ENCODE measurements around the gene PRKAG2.

PRKAG2 gene

DNA sequence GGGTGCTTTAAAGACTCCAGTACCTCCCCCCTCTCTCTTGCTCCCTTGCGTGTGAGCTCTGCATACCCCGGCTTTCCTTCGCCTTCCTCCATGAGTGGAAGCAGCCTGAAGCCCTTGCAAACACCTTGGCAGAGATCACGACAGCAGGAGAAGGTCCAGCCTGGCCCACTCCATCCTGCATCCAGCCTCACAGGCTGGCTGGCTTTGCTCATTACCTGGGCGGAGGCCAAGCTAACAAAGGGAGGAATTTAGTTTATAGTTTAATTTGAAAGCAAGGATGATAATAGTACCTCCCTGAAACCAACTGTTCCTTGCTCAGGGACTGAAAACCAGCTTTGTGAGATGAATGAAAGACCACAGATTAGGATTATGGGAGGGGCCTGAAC lies 99.4 kb downstream of the PRKAG2 start:
- Histone ChIP-seq H3K27ac (no peak overlapping the region), H3K4me3 (ENCODE audit: low read depth, low read length) (no peak overlapping the region), H3K27me3 (replicated peaks) (peaks cover 3% of the 10 kb centered on the region), H3K36me3 (replicated peaks) (no peaks in the 10 kb centered on the region)
- DNase-seq, result no peak
- in situ Hi-C loops (cut with HindIII; ENCODE audit: low pct_ligation_motif_present, low sequenced_read_pairs), result no loop called here
- TF ChIP-seq, protein P1, sequence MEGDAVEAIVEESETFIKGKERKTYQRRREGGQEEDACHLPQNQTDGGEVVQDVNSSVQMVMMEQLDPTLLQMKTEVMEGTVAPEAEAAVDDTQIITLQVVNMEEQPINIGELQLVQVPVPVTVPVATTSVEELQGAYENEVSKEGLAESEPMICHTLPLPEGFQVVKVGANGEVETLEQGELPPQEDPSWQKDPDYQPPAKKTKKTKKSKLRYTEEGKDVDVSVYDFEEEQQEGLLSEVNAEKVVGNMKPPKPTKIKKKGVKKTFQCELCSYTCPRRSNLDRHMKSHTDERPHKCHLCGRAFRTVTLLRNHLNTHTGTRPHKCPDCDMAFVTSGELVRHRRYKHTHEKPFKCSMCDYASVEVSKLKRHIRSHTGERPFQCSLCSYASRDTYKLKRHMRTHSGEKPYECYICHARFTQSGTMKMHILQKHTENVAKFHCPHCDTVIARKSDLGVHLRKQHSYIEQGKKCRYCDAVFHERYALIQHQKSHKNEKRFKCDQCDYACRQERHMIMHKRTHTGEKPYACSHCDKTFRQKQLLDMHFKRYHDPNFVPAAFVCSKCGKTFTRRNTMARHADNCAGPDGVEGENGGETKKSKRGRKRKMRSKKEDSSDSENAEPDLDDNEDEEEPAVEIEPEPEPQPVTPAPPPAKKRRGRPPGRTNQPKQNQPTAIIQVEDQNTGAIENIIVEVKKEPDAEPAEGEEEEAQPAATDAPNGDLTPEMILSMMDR (IDR thresholded peaks at IDR 0.05; ENCODE audit: low read depth, low read length, missing control alignments), result no peak

DNA sequence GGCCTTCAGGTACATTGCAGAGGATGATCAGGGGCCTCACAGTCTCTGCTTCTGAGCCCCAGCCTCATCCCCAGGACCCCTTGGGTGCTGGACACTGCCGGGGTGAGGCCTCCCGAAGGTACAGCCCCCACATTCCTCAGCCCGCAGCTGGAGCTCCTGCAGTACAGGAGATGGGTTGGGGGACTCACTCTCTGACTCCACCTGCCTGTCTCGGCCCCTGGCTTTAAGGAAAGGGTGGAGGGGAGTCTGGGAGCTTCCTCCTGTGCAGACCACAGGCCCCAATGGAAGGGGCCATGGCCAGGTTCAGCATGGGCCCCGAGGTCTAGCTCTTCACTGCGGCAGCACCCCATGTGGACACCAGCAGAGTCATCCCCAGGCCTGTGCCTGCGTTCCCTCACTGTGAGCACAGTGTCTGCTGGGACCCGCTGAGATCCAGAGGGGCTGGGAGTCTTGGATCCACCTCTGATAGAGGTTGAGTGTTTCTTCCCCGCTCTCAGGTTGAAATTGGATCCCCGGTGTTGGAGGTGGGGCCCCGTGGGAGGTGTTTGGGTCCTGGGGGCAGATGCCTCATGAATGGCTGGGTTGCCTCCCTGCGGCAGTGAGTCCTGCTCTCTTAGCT lies 99.9 kb downstream of the PRKAG2 start:
- in situ Hi-C loops (cut with HindIII; ENCODE audit: low pct_ligation_motif_present, low sequenced_read_pairs), result no loop called here
- Histone ChIP-seq H3K27me3 (replicated peaks) (peaks cover 4% of the 10 kb centered on the region), H3K4me3 (ENCODE audit: low read depth, low read length) (no peak overlapping the region), H3K27ac (no peak overlapping the region), H3K36me3 (replicated peaks) (no peaks in the 10 kb centered on the region)
- TF ChIP-seq, protein P1 (IDR thresholded peaks at IDR 0.05; ENCODE audit: low read depth, low read length, missing control alignments), result no peak
- DNase-seq, result no peak

DNA sequence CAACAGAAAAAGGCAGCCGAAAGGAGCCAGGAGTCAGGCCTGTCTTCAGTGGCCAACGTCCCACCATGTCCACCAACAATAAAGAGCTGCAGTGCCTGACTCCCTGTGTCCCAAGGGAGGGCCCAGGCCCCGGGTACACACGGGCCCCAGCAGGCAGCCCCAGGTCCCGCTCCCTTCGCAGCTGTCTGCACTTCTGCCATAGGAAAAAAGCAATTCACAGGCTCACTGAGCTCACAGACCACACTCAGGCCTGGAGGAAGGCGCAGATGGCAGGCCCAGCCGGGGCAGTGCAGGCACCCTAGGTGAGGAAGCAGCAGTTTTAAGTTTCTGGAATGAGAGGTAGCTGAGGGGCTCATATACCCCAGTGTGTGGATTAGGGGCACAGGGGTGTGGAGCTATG lies 100.5 kb downstream of the PRKAG2 start:
- TF ChIP-seq, protein P1 (IDR thresholded peaks at IDR 0.05; ENCODE audit: low read depth, low read length, missing control alignments), result no peak
- H3K36me3 ChIP-seq (replicated peaks), result no peaks in the 10 kb centered on the region
- in situ Hi-C loops (cut with HindIII; ENCODE audit: low pct_ligation_motif_present, low sequenced_read_pairs), result no loop called here
- H3K27me3 ChIP-seq (replicated peaks), result peaks cover 8% of the 10 kb centered on the region
- H3K27ac ChIP-seq, result no peak overlapping the region
- H3K4me3 ChIP-seq (ENCODE audit: low read depth, low read length), result no peak overlapping the region
- no peak for DNase-seq

DNA sequence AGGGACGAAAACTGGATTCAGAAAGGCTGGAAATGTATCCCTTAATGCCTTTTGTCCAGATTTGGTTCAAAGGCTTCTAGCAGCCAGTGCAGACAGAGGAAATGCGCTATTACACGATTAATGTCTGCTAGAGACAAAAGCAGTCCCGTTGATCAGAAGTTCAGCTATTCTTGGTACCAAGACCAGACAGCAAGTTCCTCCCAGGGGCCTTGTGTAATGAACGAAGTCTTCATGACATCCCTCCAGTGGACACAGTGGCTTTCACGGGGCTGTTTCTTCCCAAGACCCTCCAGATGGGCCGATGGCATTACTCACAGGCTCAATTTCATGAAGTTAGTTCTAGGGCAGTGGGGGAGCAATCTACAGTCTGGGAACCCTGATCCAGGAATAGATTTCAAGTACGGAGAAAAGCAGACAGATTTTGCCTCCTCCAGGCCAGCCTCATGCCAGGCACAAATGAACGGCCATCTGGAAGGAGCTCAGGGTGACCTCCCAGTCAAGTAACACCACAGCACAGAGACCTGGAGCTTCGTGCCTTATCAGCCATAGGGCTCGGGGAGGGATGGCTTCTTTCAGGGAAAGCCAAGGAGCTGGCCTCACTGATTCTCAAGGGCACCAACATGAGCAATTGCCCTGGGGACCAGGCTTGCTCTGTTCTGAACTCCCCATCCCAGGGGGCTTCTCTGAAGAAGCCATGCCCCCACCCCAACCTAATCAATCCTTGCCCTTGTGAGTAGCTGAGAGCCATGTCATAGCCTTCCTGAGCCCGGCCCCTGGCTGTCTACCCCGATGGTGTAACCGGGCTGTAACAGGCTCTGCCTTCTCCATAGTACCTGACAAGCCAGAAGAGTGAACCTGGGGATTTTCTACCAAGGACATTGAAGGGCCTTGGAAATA lies 101.1 kb downstream of the PRKAG2 start:
- Histone ChIP-seq H3K27ac (no peak overlapping the region), H3K27me3 (replicated peaks) (peaks cover 8% of the 10 kb centered on the region), H3K4me3 (ENCODE audit: low read depth, low read length) (no peak overlapping the region), H3K36me3 (replicated peaks) (no peaks in the 10 kb centered on the region)
- DNase-seq, result no peak
- TF ChIP-seq, protein P1 (IDR thresholded peaks at IDR 0.05; ENCODE audit: low read depth, low read length, missing control alignments), result no peak
- in situ Hi-C loops (cut with HindIII; ENCODE audit: low pct_ligation_motif_present, low sequenced_read_pairs), result no loop called here

DNA sequence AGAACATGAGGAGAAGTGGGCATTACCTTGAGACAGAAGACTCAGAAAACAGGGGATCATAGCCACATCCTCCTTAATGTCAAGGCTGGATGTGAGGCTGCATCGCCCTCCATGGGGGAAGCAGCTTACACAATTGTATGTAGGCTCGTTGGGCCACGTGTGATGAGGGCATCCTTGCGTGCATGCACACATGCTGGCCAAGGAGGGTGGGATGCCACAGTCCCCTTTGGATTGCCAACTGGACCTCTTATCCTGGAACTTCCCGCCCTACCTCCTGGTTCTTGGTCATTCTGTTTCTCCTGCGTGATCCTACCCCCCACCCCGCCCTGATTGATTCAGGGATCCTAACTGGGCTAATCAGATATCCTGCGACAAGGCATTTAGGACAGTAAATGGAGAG lies 102.0 kb downstream of the PRKAG2 start:
- Histone ChIP-seq H3K27ac (no peak overlapping the region), H3K36me3 (replicated peaks) (no peaks in the 10 kb centered on the region), H3K27me3 (replicated peaks) (peaks cover 8% of the 10 kb centered on the region), H3K4me3 (ENCODE audit: low read depth, low read length) (no peak overlapping the region)
- TF ChIP-seq, protein P1 (IDR thresholded peaks at IDR 0.05; ENCODE audit: low read depth, low read length, missing control alignments), result no peak
- in situ Hi-C loops (cut with HindIII; ENCODE audit: low pct_ligation_motif_present, low sequenced_read_pairs), result no loop called here
- DNase-seq, result no peak

Data from brain microvascular endothelial cell (primary cell).